Amniotic stem cell (primary cell): Measurements from ENCODE around the gene TUBB2A.
"Not testable (repeated sequence)": the region's sequence is repeated elsewhere in the genome, so short reads cannot be mapped to it uniquely, and the experiment has no call there.

ENCODE experiments used
- DNase-seq: peaks from one replicate; lab custom pipeline; 2025; lab: John Stamatoyannopoulos, UW

The TUBB2A gene

DNA sequence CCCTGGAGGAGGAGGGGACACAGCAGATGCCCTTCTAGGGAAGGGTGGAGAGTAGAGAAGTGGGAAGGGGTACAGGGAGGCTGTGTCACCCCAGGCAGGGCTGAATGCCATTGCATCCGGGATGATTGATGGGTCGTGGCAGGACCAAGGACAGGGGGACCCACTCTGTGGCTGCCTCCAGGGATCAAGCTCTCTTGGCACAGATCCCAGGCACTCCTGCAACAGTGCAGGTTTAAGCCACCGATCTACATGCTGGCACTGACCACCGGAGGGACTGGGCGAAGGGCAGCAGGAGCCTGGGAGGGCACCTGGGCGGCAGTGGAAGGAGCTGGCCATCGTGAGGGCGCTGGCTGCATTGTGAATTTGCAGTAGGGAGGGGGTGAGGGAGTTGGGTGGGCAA lies 22.6 kb upstream of the TUBB2A start:
- DNase-seq = not testable (repeated sequence)

DNA sequence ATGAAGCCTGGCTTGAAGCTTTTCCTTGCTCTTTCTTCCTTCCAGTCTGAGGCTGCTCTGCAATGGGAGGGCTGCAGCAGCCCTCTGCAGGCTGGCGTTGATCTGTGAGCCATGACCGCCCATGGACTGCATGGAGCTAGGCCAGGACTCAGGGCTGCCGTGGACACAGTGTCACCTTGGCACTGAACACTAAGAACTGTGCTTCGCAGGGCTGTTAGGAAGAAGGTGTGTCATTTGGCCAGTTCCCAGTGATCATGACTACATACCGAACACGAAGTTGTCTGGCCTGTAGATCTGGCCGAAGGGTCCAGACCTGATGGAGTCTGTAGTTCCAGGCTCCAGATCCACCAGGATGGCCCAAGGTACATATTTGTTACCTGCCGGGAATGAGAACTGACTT lies 21.3 kb upstream of the TUBB2A start:
- DNase-seq = not testable (repeated sequence)

DNA sequence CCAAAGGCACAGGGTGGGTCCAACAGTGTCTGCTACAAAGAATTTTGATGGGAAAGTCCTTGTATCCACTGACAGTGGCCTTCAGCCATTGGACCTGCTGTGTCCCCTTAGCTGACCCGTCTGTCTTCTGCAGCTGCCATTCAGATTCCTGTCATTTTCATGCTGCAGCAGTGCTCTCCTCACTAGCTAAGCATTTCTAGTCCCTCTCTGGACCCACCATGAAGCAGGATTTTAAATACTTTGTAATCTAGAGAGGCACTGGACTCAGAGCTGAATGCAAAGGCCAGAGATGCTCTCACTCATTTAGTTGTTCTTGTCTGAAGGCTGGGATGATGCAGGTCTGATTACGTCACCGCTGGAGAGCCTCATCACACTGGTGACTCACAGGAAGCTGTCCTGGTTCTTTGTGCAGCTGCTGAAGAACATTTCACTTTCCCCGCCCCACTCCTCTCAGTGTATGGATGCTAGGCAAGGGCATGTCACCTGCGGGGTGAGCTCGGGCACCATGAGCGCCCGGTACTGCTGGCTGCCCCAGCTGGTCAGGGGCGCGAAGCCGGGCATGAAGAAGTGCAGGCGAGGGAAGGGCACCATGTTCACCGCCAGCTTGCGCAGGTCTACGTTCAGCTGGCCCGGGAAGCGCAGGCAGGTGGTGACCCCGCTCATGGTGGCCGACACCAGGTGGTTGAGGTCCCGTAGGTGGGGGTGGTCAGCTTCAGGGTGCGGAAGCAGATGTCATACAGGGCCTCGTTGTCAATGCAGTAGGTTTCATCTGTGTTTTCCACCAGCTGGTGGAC lies 19.4 kb upstream of the TUBB2A start:
- DNase-seq = peak; percentile 68

DNA sequence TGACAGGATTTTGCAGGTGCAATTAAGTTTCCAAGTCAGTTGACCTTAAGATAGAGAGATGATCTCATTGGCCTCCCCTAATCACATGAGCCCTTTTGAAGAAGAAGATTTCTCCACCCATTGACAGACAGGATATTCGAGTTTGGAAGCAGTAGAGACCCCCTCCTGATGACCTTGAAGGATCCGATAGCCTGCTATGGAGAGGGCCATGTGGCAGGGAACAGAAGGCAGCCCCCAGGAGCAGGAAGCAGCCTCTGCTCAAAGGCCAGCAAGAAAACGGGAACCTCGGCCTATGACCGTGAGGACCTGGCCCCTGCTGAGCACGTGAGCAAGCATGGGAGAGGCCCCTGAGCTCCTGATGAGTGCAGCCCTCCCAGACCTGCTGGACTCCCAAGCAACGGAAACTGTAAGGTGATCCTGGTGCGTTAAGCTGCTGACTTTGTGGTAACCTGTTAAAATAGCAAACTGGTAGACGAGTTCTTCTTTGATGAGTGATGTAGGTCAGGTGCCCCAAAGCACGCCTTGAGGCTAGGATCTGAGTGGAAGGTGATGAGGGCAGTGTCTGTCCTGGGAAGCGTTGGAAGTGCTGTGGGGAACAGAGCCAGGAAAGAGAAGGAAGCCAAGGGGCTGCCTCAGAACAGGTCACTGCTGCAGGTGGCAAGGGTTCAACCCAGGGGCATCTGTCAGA lies 18.5 kb upstream of the TUBB2A start:
- DNase-seq = no peak

DNA sequence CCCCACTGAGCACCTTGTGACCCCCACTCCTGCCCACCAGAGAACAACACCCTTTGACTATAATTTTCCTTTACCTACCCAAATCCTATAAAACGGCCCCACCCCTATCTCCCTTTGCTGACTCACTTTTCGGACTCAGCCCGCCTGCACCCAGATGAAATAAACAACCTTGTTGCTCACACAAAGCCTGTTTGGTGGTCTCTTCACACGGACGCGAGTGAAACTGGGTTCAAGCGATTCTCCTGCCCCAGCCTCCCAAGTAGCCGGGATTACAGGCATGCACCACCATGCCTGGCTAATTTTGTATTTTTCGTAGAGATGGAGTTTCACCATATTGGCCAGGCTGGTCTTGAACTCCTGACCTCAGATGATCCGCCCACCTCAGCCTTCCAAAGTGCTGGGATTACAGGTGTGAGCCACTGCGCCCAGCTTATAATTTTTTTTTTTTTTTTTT lies 16.3 kb upstream of the TUBB2A start:
- not testable (repeated sequence) for DNase-seq

DNA sequence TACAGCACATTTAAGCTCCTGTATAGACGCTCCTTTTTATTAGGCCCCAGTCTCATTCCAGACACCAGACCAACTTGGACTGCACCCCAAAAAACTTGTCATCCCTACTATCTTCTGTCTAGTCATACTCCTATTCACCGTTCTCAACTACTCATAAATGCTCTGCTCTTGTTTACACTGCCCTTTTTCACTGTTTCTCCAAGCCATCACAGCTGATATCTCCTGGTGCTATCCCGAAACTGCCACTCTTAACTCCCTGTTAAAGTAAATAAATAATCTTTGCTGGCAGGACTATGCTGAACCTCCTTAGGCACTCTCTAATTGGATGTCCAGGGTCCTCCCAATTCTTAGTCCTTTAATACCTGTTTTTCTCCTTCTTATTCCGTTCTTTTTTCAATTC lies 15.4 kb upstream of the TUBB2A start:
- DNase-seq = not testable (repeated sequence)

DNA sequence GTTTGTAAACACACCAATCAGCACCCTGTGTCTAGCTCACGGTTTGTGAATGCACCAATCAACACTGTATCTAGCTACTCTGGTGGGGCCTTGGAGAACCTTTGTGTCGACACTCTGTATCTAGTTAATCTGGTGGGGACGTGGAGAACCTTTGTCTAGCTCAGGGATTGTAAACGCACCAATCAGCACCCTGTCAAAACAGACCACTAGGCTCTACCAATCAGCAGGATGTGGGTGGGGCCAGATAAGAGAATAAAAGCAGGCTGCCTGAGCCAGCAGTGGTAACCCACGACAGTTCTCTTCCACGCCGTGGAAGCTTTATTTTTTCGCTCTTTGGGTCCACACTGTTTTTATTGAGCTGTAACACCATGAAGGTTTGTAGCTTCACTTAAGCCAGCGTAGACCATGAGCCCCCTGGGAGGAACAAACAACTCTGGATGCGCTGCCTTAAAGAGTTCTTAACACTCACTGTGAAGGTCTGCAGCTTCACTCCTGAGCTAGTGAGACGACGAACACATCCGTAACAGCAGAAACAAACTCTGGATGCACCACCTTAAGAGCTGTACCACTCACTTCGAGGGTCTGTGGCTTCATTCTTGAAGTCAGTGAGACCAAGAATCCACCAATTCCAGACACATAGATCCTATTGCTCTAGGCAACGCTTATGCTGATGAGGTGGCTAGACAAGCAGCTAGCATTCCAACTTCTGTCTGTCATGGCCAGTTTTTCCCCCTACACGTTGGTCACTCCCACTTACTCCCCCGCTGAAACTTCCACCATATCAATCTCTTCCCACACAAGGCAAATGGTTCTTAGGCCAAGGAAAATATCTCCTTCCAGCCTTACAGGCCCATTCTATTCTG lies 14.2 kb upstream of the TUBB2A start:
- not testable (repeated sequence) for DNase-seq

DNA sequence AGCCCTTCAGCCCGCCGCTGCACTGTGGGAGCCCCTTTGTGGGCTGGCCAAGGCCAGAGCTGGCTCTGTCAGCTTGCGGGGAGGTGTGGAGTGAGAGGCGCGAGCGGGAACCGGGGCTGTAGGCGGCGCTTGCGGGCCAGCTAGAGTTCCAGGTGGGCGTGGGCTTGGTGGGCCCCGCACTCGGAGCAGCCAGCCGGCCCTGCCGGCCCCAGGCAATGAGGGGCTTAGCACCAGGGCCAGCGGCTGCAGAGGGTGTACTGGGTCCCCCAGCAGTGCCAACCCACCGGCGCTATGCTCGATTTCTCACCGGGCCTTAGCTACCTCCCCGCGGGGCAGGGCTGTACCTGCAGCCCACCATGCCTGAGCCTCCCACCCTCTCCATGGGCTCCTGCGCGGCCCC lies 13.3 kb upstream of the TUBB2A start:
- not testable (repeated sequence) for DNase-seq

DNA sequence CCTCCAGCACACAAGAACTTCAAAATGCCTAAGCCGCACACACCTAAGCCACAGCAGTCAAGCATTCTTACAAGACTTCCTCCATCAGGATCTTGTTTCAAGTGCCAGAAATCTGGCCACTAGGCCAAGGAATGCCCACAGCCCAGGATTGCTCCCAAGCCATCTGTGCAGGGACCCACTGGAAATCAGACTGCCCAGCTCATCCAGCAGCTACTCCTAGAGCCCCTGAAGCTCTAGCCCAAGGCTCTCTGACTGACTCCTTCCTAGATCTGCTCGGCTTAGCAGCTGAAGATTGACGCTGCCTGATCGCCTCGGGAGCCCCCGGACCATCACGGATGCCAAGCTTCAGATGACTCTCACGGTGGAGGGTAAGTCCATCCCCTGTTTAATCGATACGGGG lies 10.7 kb upstream of the TUBB2A start:
- not testable (repeated sequence) for DNase-seq

DNA sequence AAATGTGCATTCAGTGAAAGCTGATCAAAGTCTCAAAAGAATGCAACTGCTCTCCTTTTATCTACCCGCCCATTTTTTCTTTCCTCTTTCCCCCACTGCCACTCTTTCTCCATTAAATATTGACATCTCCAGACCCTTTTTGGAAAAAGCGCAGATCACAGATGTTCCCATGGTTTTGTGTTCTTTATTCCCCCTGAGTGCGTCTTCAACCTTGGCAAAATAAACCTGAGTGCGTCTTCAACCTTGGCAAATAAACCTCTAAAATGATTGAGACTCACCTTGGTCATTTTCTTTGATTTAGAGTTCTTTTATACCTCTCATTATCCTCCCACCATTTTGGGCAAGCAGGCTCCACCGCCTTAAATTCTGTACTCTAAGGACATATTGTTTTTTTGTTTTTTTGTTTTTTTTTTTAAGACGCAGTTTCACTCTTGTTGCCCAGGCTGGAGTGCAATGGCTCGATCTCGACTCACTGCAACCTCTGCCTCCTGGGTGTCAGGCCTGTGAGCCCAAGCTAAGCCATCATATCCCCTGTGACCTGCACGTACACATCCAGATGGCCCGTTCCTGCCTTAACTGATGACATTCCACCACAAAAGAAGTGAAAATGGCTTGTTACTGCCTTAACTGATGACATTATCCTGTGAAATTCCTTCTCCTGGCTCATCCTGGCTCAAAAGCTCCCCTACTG lies 9.3 kb upstream of the TUBB2A start:
- not testable (repeated sequence) for DNase-seq

DNA sequence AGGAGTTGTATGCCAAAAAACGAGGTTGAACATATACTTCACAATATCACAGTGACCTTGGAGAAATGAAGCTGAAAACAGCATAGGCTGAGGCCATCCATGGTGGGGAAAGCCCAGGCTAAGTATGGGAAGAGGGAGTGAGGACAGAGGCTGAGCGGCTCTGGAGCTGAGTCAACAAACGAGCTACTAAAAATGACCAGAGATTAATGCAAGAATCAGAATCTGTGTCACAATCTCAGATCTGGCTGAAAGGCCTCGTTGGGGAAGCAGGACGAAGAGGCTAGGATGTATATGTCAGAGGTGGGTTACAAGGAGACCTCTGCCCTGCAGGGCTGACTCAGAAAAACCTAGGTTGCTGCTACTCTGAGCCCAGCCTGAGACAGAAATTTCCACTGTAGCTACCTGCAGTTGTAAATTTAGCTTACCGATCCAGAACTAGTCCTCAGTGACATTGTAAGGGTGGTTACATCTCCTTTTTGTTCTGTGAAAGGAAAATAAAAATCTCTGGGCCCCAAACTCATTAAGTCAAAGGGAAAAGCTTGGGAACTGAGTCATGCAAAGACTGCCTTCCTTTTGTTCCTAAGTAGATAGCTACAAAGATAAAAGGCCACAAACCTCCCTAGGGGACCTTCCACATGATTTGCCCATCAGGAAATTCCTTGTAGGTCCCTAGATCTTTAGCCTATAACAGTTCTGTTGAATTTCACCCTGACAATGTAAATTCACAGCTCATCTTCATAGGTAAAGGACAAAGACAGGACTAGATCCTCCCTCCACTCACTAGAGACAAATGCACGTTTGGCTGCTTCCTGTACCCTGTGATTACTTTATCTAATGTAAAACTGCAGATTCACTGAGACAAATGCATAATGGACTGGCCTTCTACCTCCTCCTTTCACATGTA lies 8.5 kb upstream of the TUBB2A start:
- no peak for DNase-seq

DNA sequence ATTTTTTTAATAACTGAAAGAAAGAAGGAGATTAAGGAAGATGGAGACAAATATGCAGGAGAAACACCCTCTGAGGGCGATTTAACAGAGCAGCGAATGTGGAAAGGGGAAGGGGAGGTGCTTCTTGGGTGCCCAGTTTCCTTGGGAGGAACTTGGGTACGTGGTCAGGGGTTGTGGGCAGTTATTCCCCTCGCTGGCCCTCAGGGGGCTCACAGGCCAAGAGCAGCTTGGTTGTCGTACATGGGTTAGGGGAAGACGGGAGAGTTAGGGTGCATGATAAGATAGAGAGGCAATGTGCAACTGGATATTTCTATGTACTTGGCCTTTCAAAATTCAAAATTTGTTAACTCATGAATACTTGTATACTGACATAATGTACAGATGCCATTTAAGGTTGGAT lies 7.0 kb upstream of the TUBB2A start:
- no peak for DNase-seq

DNA sequence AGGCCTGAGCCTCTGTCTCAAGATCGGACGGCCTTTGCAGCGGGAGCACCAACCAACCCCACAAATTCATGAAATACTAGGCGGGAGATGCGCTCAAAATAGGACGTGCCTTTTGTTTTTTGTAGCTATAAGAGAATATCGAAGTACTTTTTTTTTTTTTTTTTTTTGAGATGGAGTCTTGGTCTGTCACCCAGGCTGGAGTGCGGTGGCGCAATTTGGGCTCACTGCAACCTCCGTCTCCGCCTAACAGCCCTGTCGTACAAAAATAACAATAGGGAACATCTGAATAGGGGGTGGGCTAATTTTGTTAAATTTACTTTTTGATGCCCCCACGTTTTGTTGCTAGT lies 5.9 kb upstream of the TUBB2A start:
- DNase-seq = no peak

DNA sequence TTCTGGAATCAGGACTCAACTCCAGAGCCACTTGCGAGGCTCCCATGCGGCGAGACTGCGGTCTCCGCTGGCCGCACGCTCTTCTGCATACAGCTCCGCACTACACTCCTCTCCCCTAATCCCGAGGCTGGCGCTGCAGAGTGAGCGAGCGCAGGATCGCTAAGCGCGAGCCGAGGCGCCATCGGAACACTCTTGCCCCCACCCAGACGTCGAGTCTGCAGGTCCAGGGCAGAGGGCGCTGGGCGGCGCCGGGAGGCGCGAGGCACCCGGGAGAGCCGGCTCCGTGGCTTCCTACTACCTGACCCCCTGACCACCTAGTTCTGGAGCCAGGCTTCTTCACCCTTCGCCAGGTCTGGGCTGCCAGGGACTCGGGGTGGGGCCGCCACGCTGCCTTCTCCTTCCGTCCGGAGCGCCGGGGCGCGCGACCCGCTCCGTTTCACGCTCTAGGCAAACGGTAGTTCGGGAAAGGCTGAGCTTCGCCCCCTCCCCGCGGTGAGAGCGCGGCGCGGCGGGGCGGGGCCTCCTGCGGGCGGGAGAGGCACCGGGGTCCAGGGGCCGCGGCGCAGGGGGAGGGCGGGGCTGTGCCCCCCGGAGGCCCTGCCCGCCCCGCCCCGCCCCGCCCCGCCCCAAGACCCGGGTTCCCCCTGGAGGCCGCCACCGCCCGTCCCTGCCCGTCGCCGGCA lies 5.4 kb upstream of the TUBB2A start:
- DNase-seq = no peak

DNA sequence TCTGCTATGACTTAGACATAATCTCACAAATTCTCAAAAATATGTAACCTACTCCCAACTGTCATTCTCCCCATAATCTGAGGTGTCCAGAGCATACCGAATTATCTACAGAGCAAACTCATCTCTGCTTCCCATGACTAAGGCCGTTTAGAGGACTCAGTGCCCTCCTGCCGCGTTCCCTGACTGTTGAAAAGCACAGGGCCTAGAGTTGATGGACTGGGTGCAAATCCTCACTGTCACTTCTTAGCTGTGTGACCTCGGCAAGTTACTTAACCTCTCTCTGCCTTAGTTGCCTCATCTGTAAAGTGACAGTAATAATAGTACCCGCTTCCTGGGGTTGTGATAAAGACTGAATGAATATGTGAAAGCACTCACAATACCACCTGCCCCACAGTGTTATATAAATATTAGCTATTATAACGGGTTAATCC lies 4.7 kb upstream of the TUBB2A start:
- DNase-seq = no peak

DNA sequence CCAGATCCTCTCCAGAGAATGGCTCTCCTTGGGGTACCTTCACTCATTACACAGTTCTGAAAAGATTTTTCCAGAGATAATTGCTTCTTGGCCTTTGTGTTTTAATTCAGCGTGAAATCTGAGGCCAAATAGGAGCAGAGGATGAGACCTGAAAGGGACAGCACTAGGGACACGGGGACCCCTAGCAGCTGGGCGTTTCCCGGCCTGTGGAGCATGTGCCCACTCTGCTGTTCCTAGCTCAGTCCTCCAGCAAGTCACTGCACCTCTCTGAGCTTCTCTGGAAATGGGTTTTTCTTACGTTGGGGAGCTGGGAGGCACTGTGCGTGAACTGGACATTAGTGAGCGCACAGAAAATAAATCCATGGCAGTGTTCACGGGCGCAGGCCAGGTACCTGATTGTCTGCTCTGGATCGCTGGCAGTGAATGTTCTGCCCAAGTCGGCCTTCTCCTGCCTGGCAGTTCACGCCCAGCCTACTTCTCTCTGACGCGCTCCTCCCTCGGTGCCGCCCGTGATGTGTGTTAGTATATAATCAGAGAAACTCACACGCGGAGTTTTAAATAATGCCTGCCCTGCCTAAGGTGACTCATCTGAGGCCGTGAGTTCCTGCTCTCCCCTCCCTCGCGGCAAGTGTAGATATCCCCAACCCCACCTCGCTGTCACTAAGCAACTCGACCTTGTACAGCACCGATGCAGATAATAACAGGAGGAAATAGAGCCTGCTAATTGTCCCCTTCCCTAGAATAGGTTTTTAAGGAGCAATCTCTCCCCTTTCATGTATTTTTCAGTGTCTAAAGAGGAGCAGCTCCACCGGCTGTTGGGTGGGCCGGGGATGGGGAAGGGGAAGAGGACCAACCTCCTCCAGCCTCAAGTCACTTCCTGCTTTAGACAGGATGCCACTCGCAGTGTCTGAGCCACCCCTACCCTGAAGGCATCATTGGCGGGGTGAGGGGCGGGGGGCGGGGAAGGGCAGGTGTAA lies 2.7 kb upstream of the TUBB2A start:
- no peak for DNase-seq

DNA sequence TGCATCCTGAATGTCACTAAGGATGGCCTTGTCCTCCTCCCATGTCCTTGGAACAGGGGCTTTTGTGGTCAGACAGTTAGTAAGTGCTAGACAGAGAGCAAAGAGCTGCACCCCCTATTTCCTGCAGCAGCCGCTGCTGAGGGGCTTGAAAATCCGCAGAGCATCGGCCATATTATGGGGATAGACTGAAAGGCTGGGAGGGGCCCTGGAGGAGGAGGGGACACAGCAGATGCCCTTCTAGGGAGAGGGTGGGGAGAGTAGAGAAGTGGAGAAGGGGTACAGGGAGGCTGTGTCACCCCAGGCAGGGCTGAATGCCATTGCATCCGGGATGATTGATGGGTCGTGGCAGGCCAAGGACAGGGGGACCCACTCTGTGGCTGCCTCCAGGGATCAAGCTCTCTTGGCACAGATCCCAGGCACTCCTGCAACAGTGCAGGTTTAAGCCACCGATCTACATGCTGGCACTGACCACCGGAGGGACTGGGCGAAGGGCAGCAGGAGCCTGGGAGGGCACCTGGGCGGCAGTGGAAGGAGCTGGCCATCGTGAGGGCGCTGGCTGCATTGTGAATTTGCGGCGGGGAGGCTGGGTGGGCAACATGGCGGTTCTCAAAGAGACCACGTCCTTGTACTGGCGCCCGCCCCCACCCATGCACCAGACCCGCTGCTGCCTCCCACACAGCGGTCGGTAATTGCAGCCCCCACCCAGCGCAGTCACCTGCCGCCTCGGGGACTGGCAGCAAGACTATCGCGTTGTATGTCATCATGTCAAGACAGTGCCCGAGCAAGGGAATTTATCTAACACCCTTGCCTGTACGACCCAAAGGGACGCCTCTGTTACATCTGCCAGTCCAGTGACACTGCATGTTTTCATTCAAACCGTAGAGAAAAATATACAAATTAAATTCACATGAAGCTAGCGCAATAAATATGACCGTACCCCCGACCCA lies 887 bp downstream of the TUBB2A start:
- DNase-seq = not testable (repeated sequence)

DNA sequence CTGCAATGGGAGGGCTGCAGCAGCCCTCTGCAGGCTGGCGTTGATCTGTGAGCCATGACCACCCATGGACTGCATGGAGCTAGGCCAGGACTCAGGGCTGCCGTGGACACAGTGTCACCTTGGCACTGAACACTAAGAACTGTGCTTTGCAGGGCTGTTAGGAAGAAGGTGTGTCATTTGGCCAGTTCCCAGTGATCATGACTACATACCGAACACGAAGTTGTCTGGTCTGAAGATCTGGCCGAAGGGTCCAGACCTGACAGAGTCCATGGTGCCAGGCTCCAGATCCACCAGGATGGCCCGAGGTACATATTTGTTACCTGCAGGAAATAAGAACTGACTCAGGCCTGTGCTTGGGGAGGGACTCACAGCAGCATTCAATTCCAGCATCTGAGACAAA lies 1.9 kb downstream of the TUBB2A start:
- DNase-seq = not testable (repeated sequence)
